GM23248 (cell line): Measurements from ENCODE around the gene URM1. TPM values are rescaled to one million over a fixed set of nuclear protein-coding genes. Genes with fewer than 3 reads are reported as not detected.

Experiments used
- DNase-seq: peaks from one replicate; pipeline ENCODE4 v3.0.0-alpha.2; 2015
- H2AFZ ChIP-seq: fragments of 200-600 bp; sonication (generic); 2 replicates; pipeline ENCODE4 v1.6.1; 2016; ENCODE audit warnings: antibody characterized with exemption
- H3F3A ChIP-seq: fragments of 200-600 bp; sonication (generic); 2 replicates; pipeline ENCODE4 v1.6.1; 2016; ENCODE audit warnings: mild to moderate bottlenecking, antibody characterized with exemption, mixed run types; ENCODE audit not compliant: insufficient read depth
- H3K27ac ChIP-seq: fragments of 200-600 bp; sonication (generic); 2 replicates; pipeline ENCODE4 v1.5.1; 2016; ENCODE audit warnings: mild to moderate bottlenecking
- H3K27me3 ChIP-seq: fragments of 200-600 bp; sonication (generic); replicated peaks from 2 replicates; pipeline ENCODE4 v1.6.1; 2016; ENCODE audit warnings: mild to moderate bottlenecking; ENCODE audit not compliant: insufficient read depth
- H3K36me3 ChIP-seq: fragments of 200-600 bp; sonication (generic); 2 replicates; pipeline ENCODE4 v1.6.1; 2016; ENCODE audit warnings: low read depth, mild to moderate bottlenecking
- H3K4me1 ChIP-seq: fragments of 200-600 bp; sonication (generic); 2 replicates; pipeline ENCODE4 v1.6.1; 2016; ENCODE audit warnings: mild to moderate bottlenecking; ENCODE audit not compliant: insufficient read depth
- H3K4me2 ChIP-seq: fragments of 200-600 bp; sonication (generic); one replicate; pipeline ENCODE4 v1.6.1; 2016; ENCODE audit warnings: mild to moderate bottlenecking; ENCODE audit not compliant: unreplicated experiment
- H3K4me3 ChIP-seq: fragments of 200-600 bp; sonication (generic); 2 replicates; pipeline ENCODE4 v1.5.1; 2016; ENCODE audit warnings: mild to moderate bottlenecking
- H3K79me2 ChIP-seq: fragments of 200-600 bp; sonication (generic); 2 replicates; pipeline ENCODE4 v1.6.1; 2016; ENCODE audit warnings: mild to moderate bottlenecking; ENCODE audit not compliant: insufficient read depth
- H3K9ac ChIP-seq: fragments of 200-600 bp; sonication (generic); 2 replicates; pipeline ENCODE4 v1.6.1; 2016; ENCODE audit warnings: mild to moderate bottlenecking
- H3K9me2 ChIP-seq: fragments of 200-600 bp; sonication (generic); 2 replicates; pipeline ENCODE4 v1.6.1; 2016; ENCODE audit warnings: mixed run types, mild to moderate bottlenecking, moderate library complexity; ENCODE audit not compliant: insufficient read depth
- H3K9me3 ChIP-seq: fragments of 200-600 bp; sonication (generic); one replicate; pipeline ENCODE4 v1.6.1; 2017; ENCODE audit warnings: low read depth
- H4K20me1 ChIP-seq: fragments of 200-600 bp; sonication (generic); 2 replicates; pipeline ENCODE4 v1.6.0; 2016; ENCODE audit not compliant: insufficient read depth
- EZH2 ChIP-seq: fragments of 200-600 bp; sonication (generic); IDR thresholded peaks from 2 replicates; pipeline ENCODE4 v1.6.1; 2018; ENCODE audit warnings: antibody characterized with exemption, mild to moderate bottlenecking; ENCODE audit not compliant: insufficient read depth, poor library complexity, severe bottlenecking
- EZH2phosphoT487 ChIP-seq: fragments of 200-600 bp; sonication (generic); IDR thresholded peaks from 2 replicates; pipeline ENCODE4 v1.6.1; 2018; ENCODE audit warnings: antibody characterized with exemption, moderate library complexity, mild to moderate bottlenecking, low read depth; ENCODE audit not compliant: insufficient read depth
- WGBS, 2 experiments: methylation state at CpG; one replicate each; pipeline ENCODE4 v1.1.6; 2015 to 2017; ENCODE audit warnings: low lambda C conversion rate in 2 of 2, low coverage in 1 of 2; ENCODE audit errors: missing lambda C conversion rate in 2 of 2; 5-methylcytosine and 5-hydroxymethylcytosine counted together
- in situ Hi-C: fragments of 300-500 bp; cut with MboI; formaldehyde crosslinking; loops from 2 replicates; pipeline ENCODE4 v1.15.0; 2020
- polyA plus RNA-seq: library from polyadenylated mRNA; unstranded; fragments of >200 nt; fragmentation: Nextera tagmentation; extraction: Ambion mirVana; gene quantifications from 2 replicates; pipeline ENCODE4 v1.2.1, GENCODE V29; 2016
- total RNA-seq: library from RNA; depleted of rRNA; stranded (reverse); fragments of >200 nt; shearing (Covaris generic); gene quantifications from 2 replicates; pipeline ENCODE4 v1.2.3, GENCODE V29; 2014

The URM1 gene
- total and polyA plus RNA-seq, 2 experiments from 2014 or later, result 59.2 to 64.4 TPM

GRCh38 chr9:128355451-128355850, 15.7 kb upstream of the URM1 start:
- no peak overlapping the region for H3K4me2 ChIP-seq
- in situ Hi-C loops, result no loop called here
- H3K4me1 ChIP-seq, result no peaks in the 10 kb centered on the region; the same call in 1 of the 2 replicates
- no peaks in the 10 kb centered on the region for H4K20me1 ChIP-seq
- H3K79me2 ChIP-seq, result no peaks in the 10 kb centered on the region
- H3K27ac ChIP-seq, result no peak overlapping the region
- no peak for TF ChIP-seq EZH2
- no peak for TF ChIP-seq EZH2phosphoT487
- H3K9me2 ChIP-seq, result no peaks in the 10 kb centered on the region
- no peak overlapping the region for H3K9ac ChIP-seq
- 94 to 96% methylated on average over 18 to 19 of the region's 19 CpGs for WGBS, 2 experiments
- H3K36me3 ChIP-seq, result no peaks in the 10 kb centered on the region
- H3F3A ChIP-seq, result no peaks in the 10 kb centered on the region
- H3K27me3 ChIP-seq, result no peaks in the 10 kb centered on the region
- no peak for DNase-seq
- no peak overlapping the region for H3K4me3 ChIP-seq
- no peaks in the 10 kb centered on the region for H3K9me3 ChIP-seq
- H2AFZ ChIP-seq, result no peak overlapping the region

- Histone ChIP-seq H3K9me2 (no peaks in the 10 kb centered on the region), H3K4me2 (no peak overlapping the region), H3K27ac (no peak overlapping the region), H3K4me3 (no peak overlapping the region), H2AFZ (no peak overlapping the region), H3K9me3 (no peaks in the 10 kb centered on the region), H4K20me1 (no peaks in the 10 kb centered on the region), H3K36me3 (no peaks in the 10 kb centered on the region), H3K79me2 (no peaks in the 10 kb centered on the region), H3K27me3 (no peaks in the 10 kb centered on the region), H3K9ac (no peak overlapping the region), H3F3A (no peaks in the 10 kb centered on the region), H3K4me1 (peaks cover 7% of the 10 kb centered on the region; the same call in 1 of the 2 replicates)
- no peak for TF ChIP-seq EZH2
- TF ChIP-seq EZH2phosphoT487, result no peak
- DNase-seq, result no peak
- 96% methylated on average over 8 of the region's 8 CpGs for whole genome bisulfite sequencing, 2 experiments
- in situ Hi-C loops, result no loop called here
These were observed 13.1 kb upstream of the URM1 start for GRCh38 chr9:128358090-128358489.

GRCh38 chr9:128358861-128359260, 12.3 kb upstream of the URM1 start:
- no peaks in the 10 kb centered on the region for H3K79me2 ChIP-seq
- in situ Hi-C loops, result no loop called here
- H3K4me2 ChIP-seq, result no peak overlapping the region
- H3K9me3 ChIP-seq, result no peaks in the 10 kb centered on the region
- no peak overlapping the region for H3K4me3 ChIP-seq
- no peak overlapping the region for H3K27ac ChIP-seq
- H2AFZ ChIP-seq, result no peak overlapping the region
- H3F3A ChIP-seq, result no peaks in the 10 kb centered on the region
- H3K9me2 ChIP-seq, result no peaks in the 10 kb centered on the region
- 68 to 70% methylated on average over 4 of the region's 4 CpGs for WGBS, 2 experiments
- TF ChIP-seq EZH2 (no peak), EZH2phosphoT487 (no peak)
- H4K20me1 ChIP-seq, result no peaks in the 10 kb centered on the region
- DNase-seq, result peak; percentile 60
- H3K36me3 ChIP-seq, result no peaks in the 10 kb centered on the region
- no peak overlapping the region for H3K9ac ChIP-seq
- H3K27me3 ChIP-seq, result no peaks in the 10 kb centered on the region
- peaks cover 7% of the 10 kb centered on the region; the same call in 1 of the 2 replicates for H3K4me1 ChIP-seq

GRCh38 chr9:128360826-128361225, 10.3 kb upstream of the URM1 start:
- H3F3A ChIP-seq, result no peaks in the 10 kb centered on the region
- TF ChIP-seq EZH2, result no peak
- no peak for TF ChIP-seq EZH2phosphoT487
- no peaks in the 10 kb centered on the region for H3K36me3 ChIP-seq
- no peaks in the 10 kb centered on the region for H3K27me3 ChIP-seq
- H3K79me2 ChIP-seq, result no peaks in the 10 kb centered on the region
- H3K4me1 ChIP-seq, result peaks cover 7% of the 10 kb centered on the region; the same call in 1 of the 2 replicates
- H3K9ac ChIP-seq, result no peak overlapping the region
- H3K4me3 ChIP-seq, result no peak overlapping the region
- in situ Hi-C loops, result no loop called here
- DNase-seq, result no peak
- whole genome bisulfite sequencing, 2 experiments, result 56 to 63% methylated on average over 2 of the region's 2 CpGs
- no peak overlapping the region for H3K27ac ChIP-seq
- H2AFZ ChIP-seq, result no peak overlapping the region
- H3K9me2 ChIP-seq, result no peaks in the 10 kb centered on the region
- no peak overlapping the region for H3K4me2 ChIP-seq
- H4K20me1 ChIP-seq, result no peaks in the 10 kb centered on the region
- no peaks in the 10 kb centered on the region for H3K9me3 ChIP-seq
